SK-N-MC (cell line): Measurements from ENCODE around the gene AOAH.

Source experiments
- DNase-seq: peaks from one replicate; pipeline ENCODE4 v3.0.0-alpha.2; 2011; ENCODE audit warnings: low read depth, low spot score
- H3K27ac ChIP-seq: fragments of 200-600 bp; sonication (generic); 2 replicates; pipeline ENCODE4 v1.5.1; 2016; ENCODE audit warnings: mixed run types
- H3K36me3 ChIP-seq: fragments of 200-600 bp; sonication (generic); 2 replicates; pipeline ENCODE4 v1.6.1; 2017; ENCODE audit warnings: antibody characterized with exemption, low read length, mixed read lengths; ENCODE audit not compliant: insufficient read depth
- H3K4me3 ChIP-seq: fragments of 200-600 bp; sonication (generic); 2 replicates; pipeline ENCODE4 v1.5.1; 2016
- H3K9ac ChIP-seq: fragments of 200-600 bp; sonication (generic); 2 replicates; pipeline ENCODE4 v1.8.0; 2017; ENCODE audit warnings: mixed run types, mixed read lengths; ENCODE audit not compliant: insufficient read length
- H3K9me3 ChIP-seq: fragments of 200-600 bp; sonication (generic); 2 replicates; pipeline ENCODE4 v1.6.1; 2017; ENCODE audit warnings: low read depth, mild to moderate bottlenecking, antibody characterized with exemption, low read length, moderate library complexity, mixed read lengths
- EZH2 ChIP-seq: fragments of 200-600 bp; sonication (generic); IDR thresholded peaks from one replicate; pipeline ENCODE4 v1.6.1; 2017; ENCODE audit warnings: antibody characterized with exemption
- FOXP2 ChIP-seq: optimal IDR thresholded peaks from 2 replicates; pipeline ENCODE3; 2011; ENCODE audit warnings: mild to moderate bottlenecking, moderate library complexity; ENCODE audit not compliant: insufficient read depth; ENCODE audit errors: extremely low read length, control extremely low read depth
- POLR2AphosphoS5 ChIP-seq: IDR thresholded peaks from 2 replicates; pipeline ENCODE4 v1.6.1; 2012; ENCODE audit warnings: mild to moderate bottlenecking, low read depth, low read length, borderline replicate concordance

AOAH gene

DNA sequence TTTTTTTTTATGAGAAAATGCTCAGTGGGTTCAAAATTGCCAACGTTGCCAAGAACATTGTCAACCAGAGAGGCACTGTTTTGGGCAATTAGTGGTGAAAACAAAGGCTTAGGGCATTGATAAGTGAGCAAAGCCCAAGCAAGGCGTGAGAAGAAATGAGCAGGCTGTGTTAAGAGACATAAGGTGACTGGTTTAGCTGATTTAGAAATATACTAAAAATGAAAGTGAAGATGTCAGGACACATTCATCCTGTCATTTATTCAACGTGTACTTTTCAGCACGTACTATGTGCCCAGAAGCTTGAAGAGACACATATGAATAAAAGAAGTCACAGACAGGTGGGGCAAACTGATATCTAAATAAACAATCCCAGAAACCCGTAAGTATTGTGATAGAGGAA is 31.8 kb downstream of the AOAH start:
- Histone ChIP-seq H3K36me3 (no peaks in the 10 kb centered on the region), H3K9me3 (no peaks in the 10 kb centered on the region), H3K9ac (no peak overlapping the region), H3K4me3 (no peak overlapping the region), H3K27ac (no peak overlapping the region)
- TF ChIP-seq EZH2 (no peak), FOXP2 (no peak), POLR2AphosphoS5 (no peak)
- no peak for DNase-seq

- Histone ChIP-seq H3K27ac (no peak overlapping the region), H3K4me3 (no peak overlapping the region), H3K9ac (no peak overlapping the region), H3K36me3 (no peaks in the 10 kb centered on the region), H3K9me3 (no peaks in the 10 kb centered on the region)
- TF ChIP-seq FOXP2 (no peak), POLR2AphosphoS5 (no peak), EZH2 (no peak)
- DNase-seq, result no peak
These were observed 32.3 kb downstream of the AOAH start for GRCh38 chr7:36691983-36692382.

GRCh38 chr7:36690514-36691187 is 33.6 kb downstream of the AOAH start:
- Histone ChIP-seq H3K4me3 (no peak overlapping the region), H3K9me3 (no peaks in the 10 kb centered on the region), H3K9ac (no peak overlapping the region), H3K36me3 (no peaks in the 10 kb centered on the region), H3K27ac (no peak overlapping the region)
- TF ChIP-seq EZH2 (no peak), POLR2AphosphoS5 (no peak), FOXP2 (no peak)
- no peak for DNase-seq

- TF ChIP-seq EZH2, result no peak
- TF ChIP-seq FOXP2, result no peak
- TF ChIP-seq POLR2AphosphoS5, result no peak
- Histone ChIP-seq H3K36me3 (no peaks in the 10 kb centered on the region), H3K9ac (no peak overlapping the region), H3K4me3 (no peak overlapping the region), H3K27ac (no peak overlapping the region), H3K9me3 (no peaks in the 10 kb centered on the region)
- DNase-seq, result no peak
These were observed 34.3 kb downstream of the AOAH start for GRCh38 chr7:36690041-36690440.

GRCh38 chr7:36686499-36686898 is 37.8 kb downstream of the AOAH start:
- no peaks in the 10 kb centered on the region for H3K36me3 ChIP-seq
- TF ChIP-seq POLR2AphosphoS5 (no peak), FOXP2 (no peak), EZH2 (no peak)
- no peak overlapping the region for H3K9ac ChIP-seq
- no peak overlapping the region for H3K27ac ChIP-seq
- no peaks in the 10 kb centered on the region for H3K9me3 ChIP-seq
- H3K4me3 ChIP-seq, result no peak overlapping the region
- DNase-seq, result no peak

DNA sequence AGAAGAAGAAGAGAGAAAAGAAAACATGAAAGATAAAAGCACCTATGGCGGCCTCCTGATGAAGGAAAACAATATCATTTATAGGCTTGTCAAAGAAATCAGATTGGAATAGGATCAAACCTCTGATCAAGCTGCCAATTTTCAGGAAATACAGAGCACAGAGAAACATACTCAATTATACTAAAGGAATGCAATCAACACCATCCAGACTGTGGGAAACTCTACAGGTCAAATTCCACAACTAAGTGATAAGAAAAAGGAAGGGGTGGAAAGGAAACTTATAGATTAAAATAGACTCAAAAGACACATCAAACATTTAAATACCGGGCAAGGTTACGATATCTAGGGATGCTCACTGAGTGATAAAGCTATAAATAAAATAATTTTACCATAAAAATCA is 39.3 kb downstream of the AOAH start:
- no peak overlapping the region for H3K4me3 ChIP-seq
- no peak for TF ChIP-seq EZH2
- no peak for TF ChIP-seq POLR2AphosphoS5
- no peak for TF ChIP-seq FOXP2
- no peak overlapping the region for H3K27ac ChIP-seq
- DNase-seq, result no peak
- H3K9ac ChIP-seq, result no peak overlapping the region
- no peaks in the 10 kb centered on the region for H3K36me3 ChIP-seq
- no peaks in the 10 kb centered on the region for H3K9me3 ChIP-seq

- Histone ChIP-seq H3K9ac (no peak overlapping the region), H3K36me3 (no peaks in the 10 kb centered on the region), H3K4me3 (no peak overlapping the region), H3K27ac (no peak overlapping the region), H3K9me3 (no peaks in the 10 kb centered on the region)
- no peak for DNase-seq
- TF ChIP-seq EZH2 (no peak), FOXP2 (no peak), POLR2AphosphoS5 (no peak)
These were observed 40.5 kb downstream of the AOAH start for GRCh38 chr7:36683695-36684357.

DNA sequence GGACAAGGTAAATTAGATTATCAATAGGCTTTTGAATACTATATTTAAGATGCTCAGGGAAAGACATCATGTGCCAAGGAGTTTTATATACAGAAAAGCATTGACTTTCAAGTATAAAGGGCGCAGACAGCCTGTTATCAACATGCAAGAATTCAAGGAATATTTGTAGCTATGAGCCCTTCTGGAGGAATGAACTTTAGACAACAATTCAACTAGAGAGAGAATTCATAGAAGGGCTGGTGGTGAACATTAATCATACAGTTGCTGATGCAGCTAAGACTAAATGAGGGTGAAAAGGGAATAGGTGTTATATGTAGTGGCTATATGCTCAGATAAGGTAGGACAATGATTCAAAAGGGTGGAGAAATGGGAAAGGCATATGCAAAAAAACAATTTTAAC is 41.2 kb downstream of the AOAH start:
- no peaks in the 10 kb centered on the region for H3K9me3 ChIP-seq
- no peak for DNase-seq
- no peak overlapping the region for H3K27ac ChIP-seq
- H3K36me3 ChIP-seq, result no peaks in the 10 kb centered on the region
- TF ChIP-seq FOXP2 (no peak), POLR2AphosphoS5 (no peak), EZH2 (no peak)
- no peak overlapping the region for H3K4me3 ChIP-seq
- H3K9ac ChIP-seq, result no peak overlapping the region

DNA sequence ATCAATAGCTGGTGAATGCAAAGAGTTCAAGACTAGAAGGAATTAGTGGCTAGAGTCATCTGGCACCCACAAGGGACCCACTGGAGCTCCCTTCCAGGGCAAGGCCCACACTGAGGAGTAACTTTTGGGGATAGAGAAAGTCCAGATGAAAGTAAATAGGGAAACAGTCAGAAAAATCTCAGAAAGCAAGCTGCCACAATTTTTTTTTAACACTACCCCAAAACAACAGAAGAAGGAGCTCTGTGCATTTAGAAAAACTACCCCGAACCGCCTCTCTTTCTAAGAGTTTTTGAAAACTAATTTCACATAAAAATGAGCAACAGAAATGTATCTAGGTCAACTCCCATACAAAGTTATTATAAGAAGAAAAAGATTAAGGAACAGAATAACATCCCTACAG is 42.2 kb downstream of the AOAH start:
- no peaks in the 10 kb centered on the region for H3K9me3 ChIP-seq
- no peak overlapping the region for H3K27ac ChIP-seq
- no peak for DNase-seq
- H3K4me3 ChIP-seq, result no peak overlapping the region
- H3K36me3 ChIP-seq, result no peaks in the 10 kb centered on the region
- TF ChIP-seq EZH2 (no peak), POLR2AphosphoS5 (no peak), FOXP2 (no peak)
- H3K9ac ChIP-seq, result no peak overlapping the region
